Measurements from ENCODE around the gene DTNA.
A peak's percentile ranks its signal among the peaks of the same experiment; 100 is the strongest.

DTNA gene

DNA sequence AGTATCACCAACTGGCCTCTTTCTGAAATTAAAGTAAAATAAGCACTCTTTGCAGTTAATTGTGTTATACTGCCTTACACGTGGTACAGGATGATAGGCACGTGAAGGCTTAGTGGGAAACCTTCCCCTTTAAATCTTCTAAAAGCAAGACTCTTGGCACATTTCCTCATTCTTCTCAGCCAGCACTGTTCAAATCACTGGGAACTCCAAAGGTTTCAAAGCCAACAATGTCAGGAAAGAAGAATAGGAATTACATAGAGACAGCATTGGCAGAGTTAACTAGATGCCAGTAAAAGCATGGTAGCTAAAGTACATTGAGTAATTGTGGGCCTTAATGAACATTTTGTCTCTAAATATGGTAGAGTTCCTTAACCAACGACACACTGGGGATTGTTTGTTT, 96.4 kb downstream of the DTNA start:
- TF ChIP-seq, protein P1, sequence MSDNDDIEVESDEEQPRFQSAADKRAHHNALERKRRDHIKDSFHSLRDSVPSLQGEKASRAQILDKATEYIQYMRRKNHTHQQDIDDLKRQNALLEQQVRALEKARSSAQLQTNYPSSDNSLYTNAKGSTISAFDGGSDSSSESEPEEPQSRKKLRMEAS (IDR thresholded peaks at IDR 0.05): no peak
- TF ChIP-seq TAF1 (IDR thresholded peaks at IDR 0.05; ENCODE audit: low read depth) (no peak), YY1 (IDR thresholded peaks at IDR 0.05; ENCODE audit: low read depth) (no peak), EGR1 (IDR thresholded peaks at IDR 0.05) (no peak)
- TF ChIP-seq, protein P2, sequence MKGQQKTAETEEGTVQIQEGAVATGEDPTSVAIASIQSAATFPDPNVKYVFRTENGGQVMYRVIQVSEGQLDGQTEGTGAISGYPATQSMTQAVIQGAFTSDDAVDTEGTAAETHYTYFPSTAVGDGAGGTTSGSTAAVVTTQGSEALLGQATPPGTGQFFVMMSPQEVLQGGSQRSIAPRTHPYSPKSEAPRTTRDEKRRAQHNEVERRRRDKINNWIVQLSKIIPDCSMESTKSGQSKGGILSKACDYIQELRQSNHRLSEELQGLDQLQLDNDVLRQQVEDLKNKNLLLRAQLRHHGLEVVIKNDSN (IDR thresholded peaks at IDR 0.05): no peak

DNA sequence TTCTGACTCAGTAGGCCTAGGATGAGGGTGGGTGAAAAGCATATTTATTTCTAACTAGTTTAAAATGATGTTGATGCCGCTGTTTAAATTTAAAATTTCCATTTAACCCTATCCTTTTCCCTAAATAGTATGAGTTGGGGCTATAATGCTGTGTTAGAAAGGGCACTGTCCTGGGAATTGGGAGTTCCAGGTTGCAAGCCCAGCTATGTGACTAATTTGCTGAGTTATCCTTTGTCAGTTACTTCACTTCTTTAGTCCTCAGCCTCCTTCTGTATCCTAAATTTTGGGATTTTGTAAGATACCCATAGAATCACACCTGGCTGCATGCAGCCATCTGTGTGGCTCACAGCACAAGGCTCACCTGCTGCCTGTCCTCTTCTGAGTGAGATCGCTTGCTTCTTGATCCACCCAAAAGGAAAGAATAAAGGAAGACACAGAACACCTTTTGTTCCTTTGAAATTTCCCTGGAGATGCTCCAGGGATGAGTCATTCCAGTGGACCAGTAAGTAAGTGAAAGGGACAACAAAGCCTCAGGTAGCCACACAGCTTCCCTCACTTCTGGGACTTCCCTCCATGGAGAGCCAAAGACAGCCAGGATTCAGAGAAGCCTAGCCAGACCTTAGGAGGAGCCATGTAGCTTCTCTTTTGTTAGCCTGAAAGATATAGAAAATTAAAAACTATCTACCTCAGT, 97.2 kb downstream of the DTNA start:
- TF ChIP-seq CEBPB (IDR thresholded peaks at IDR 0.05) (no peak), YY1 (IDR thresholded peaks at IDR 0.05; ENCODE audit: low read depth) (no peak), EP300 (IDR thresholded peaks at IDR 0.05; ENCODE audit: borderline replicate concordance) (no peak), NFIC (IDR thresholded peaks at IDR 0.05) (no peak), TCF12 (IDR thresholded peaks at IDR 0.05; ENCODE audit: low read depth) (no peak), TAF1 (IDR thresholded peaks at IDR 0.05; ENCODE audit: low read depth) (no peak), RAD21 (IDR thresholded peaks at IDR 0.05; ENCODE audit: low read depth) (no peak), ZBTB7A (IDR thresholded peaks at IDR 0.05; ENCODE audit: low read depth) (no peak), TEAD4 (IDR thresholded peaks at IDR 0.05) (no peak), CREB1 (IDR thresholded peaks at IDR 0.05; ENCODE audit: low read depth) (no peak), EGR1 (IDR thresholded peaks at IDR 0.05) (no peak)
- TF ChIP-seq, protein P3, sequence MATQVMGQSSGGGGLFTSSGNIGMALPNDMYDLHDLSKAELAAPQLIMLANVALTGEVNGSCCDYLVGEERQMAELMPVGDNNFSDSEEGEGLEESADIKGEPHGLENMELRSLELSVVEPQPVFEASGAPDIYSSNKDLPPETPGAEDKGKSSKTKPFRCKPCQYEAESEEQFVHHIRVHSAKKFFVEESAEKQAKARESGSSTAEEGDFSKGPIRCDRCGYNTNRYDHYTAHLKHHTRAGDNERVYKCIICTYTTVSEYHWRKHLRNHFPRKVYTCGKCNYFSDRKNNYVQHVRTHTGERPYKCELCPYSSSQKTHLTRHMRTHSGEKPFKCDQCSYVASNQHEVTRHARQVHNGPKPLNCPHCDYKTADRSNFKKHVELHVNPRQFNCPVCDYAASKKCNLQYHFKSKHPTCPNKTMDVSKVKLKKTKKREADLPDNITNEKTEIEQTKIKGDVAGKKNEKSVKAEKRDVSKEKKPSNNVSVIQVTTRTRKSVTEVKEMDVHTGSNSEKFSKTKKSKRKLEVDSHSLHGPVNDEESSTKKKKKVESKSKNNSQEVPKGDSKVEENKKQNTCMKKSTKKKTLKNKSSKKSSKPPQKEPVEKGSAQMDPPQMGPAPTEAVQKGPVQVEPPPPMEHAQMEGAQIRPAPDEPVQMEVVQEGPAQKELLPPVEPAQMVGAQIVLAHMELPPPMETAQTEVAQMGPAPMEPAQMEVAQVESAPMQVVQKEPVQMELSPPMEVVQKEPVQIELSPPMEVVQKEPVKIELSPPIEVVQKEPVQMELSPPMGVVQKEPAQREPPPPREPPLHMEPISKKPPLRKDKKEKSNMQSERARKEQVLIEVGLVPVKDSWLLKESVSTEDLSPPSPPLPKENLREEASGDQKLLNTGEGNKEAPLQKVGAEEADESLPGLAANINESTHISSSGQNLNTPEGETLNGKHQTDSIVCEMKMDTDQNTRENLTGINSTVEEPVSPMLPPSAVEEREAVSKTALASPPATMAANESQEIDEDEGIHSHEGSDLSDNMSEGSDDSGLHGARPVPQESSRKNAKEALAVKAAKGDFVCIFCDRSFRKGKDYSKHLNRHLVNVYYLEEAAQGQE (IDR thresholded peaks at IDR 0.05; ENCODE audit: low read depth): no peak
- TF ChIP-seq, protein P1 (IDR thresholded peaks at IDR 0.05): no peak
- TF ChIP-seq, protein P2 (IDR thresholded peaks at IDR 0.05): no peak

DNA sequence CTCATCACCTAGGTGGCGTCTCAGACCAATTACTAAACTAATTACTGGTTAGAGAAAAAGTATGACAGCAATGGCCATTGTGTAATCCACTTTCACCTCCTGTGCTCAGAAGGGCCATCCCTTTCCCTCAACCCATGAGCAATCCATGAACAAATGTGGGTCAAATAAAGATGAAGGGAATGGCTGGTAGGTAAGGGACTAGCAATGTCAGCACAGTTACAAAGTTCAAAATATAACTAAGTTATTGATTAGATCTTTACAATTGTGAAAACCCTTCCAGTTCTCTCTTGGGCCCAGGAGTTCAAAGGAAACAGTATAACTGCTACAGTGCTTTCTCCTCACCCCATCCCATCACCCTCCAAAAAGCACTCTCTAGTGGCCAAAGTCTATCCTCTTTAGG, 98.3 kb downstream of the DTNA start:
- TF ChIP-seq YY1 (IDR thresholded peaks at IDR 0.05; ENCODE audit: low read depth): no peak
- no peak for TF ChIP-seq RAD21 (IDR thresholded peaks at IDR 0.05; ENCODE audit: low read depth)

DNA sequence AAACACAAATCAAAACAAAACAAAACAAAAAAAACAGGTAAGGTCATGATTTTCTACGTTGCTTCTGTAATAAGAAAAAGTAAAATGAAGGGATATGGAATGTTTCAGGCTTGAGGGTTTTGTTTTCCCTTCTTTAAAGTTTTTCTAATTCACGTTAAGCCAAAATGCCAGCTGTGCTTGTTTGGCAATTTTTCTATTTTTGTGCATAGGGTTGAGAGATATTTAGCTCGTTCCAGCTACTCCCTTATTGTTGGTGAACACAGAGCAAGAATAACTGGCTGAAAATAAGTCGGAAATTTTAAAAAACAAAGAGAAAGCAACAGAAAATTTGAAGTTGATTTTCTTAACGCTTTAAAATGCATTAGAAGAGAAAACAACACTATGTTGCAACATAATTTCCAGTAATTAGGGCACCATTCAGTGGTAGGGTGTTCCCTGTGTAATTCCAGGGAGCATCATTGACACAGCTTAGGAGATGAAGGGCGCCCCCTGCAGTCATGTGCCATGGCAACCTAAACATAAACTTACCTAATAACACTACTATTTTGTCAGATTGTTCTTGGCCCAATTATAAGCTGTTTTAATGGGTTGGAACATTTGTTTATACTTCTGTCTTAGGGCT, 99.5 kb downstream of the DTNA start:
- TF ChIP-seq YY1 (IDR thresholded peaks at IDR 0.05; ENCODE audit: low read depth) (no peak), RAD21 (IDR thresholded peaks at IDR 0.05; ENCODE audit: low read depth) (peak; percentile 52)

DNA sequence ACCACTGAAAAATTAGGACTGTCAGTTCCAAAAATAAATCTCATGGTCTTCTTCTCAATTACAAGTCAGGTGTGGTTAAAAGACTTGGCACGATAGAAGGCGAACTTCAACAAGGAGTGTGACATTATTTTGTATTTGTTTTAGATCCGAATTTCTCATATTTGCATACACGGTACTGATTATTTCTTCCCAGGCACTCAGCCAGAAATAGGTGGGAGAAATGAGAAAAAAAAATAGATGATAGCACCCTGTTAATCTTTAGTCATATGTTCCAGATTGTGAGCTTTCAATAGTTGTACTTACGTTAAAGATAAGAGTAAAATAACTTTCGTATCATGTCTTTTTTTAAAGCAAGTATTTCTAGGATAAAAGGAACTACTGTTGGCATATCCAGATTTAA, 106.1 kb downstream of the DTNA start:
- TF ChIP-seq TAF1 (IDR thresholded peaks at IDR 0.05; ENCODE audit: low read depth) (no peak), CREB1 (IDR thresholded peaks at IDR 0.05; ENCODE audit: low read depth) (no peak), TEAD4 (IDR thresholded peaks at IDR 0.05) (no peak), ZBTB7A (IDR thresholded peaks at IDR 0.05; ENCODE audit: low read depth) (no peak), EGR1 (IDR thresholded peaks at IDR 0.05) (no peak), NFIC (IDR thresholded peaks at IDR 0.05) (no peak)
- TF ChIP-seq, protein P1 (IDR thresholded peaks at IDR 0.05): no peak

DNA sequence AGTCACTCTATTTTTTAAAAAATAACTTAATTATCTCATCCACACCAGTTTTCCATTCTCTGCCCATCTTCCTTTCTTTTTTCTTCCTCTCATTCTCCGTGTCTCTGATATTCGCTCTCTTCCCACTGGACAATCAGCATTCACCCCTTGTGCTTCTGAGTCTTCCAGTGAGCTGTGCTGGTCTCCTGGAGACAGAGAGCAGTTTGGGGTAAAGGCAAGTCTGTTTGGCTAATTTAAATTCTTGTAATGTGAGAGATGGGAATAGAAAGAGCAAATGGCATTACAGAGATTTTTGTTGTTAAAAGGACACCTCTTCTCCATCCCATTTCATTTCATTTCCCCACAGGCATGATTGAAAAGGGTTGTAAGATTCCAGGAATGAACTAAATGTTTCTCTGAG, 107.5 kb downstream of the DTNA start:
- TF ChIP-seq ZBTB7A (IDR thresholded peaks at IDR 0.05; ENCODE audit: low read depth) (no peak), TCF12 (IDR thresholded peaks at IDR 0.05; ENCODE audit: low read depth) (no peak), CEBPB (IDR thresholded peaks at IDR 0.05) (no peak), FOXM1 (IDR thresholded peaks at IDR 0.05; ENCODE audit: borderline replicate concordance, low read depth) (no peak), TEAD4 (IDR thresholded peaks at IDR 0.05) (no peak), EGR1 (IDR thresholded peaks at IDR 0.05) (no peak), CREB1 (IDR thresholded peaks at IDR 0.05; ENCODE audit: low read depth) (no peak)
- TF ChIP-seq, protein P2 (IDR thresholded peaks at IDR 0.05): no peak

DNA sequence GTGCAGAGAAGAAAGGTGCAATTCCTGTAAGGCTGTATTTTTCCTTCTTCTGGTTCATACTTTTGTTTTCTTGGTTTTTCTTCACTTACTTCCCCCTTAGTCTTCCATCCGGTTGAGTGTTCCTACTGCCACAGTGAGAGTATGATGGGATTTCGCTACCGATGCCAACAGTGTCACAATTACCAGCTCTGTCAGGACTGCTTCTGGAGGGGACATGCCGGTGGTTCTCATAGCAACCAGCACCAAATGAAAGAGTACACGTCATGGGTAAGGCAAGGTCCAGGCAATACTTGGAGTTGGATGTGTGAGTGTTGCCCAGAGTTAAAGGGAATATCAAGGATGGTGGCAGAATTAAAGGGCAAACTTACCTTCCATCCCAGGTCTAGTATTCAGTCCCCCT, 108.0 kb downstream of the DTNA start:
- TF ChIP-seq, protein P2 (IDR thresholded peaks at IDR 0.05): no peak
- no peak for TF ChIP-seq YY1 (IDR thresholded peaks at IDR 0.05; ENCODE audit: low read depth)
- TF ChIP-seq EP300 (IDR thresholded peaks at IDR 0.05; ENCODE audit: borderline replicate concordance): no peak
- TF ChIP-seq, protein P1 (IDR thresholded peaks at IDR 0.05): no peak
- TF ChIP-seq TCF12 (IDR thresholded peaks at IDR 0.05; ENCODE audit: low read depth): no peak
- no peak for TF ChIP-seq EGR1 (IDR thresholded peaks at IDR 0.05)
- no peak for TF ChIP-seq CEBPB (IDR thresholded peaks at IDR 0.05)
- TF ChIP-seq TEAD4 (IDR thresholded peaks at IDR 0.05): no peak
- TF ChIP-seq CREB1 (IDR thresholded peaks at IDR 0.05; ENCODE audit: low read depth): no peak
- TF ChIP-seq RAD21 (IDR thresholded peaks at IDR 0.05; ENCODE audit: low read depth): no peak
